SK-N-SH treated with all-trans-retinoic acid at 6 μM for 48 hours (cell line): Measurements from ENCODE around the gene PHACTR3.

Experiments
- ATAC-seq: fragments of 200-7000 bp; cut with Tn5 transposase; 3 replicates; pipeline ENCODE4 v1.9.1; 2020; ENCODE audit warnings: mild to moderate bottlenecking, moderate library complexity
- ARNTL ChIP-seq: fragments of 450-650 bp; formaldehyde crosslinking; IDR thresholded peaks from 2 replicates; pipeline ENCODE4 v1.5.0; 2020; ENCODE audit warnings: low read depth, mild to moderate bottlenecking, moderate library complexity, borderline replicate concordance
- BACH2 ChIP-seq: fragments of 250-450 bp; sonication (Bioruptor Pico); IDR thresholded peaks from 2 replicates; pipeline ENCODE4 v1.9.0; 2021; ENCODE audit warnings: mild to moderate bottlenecking, borderline replicate concordance
- ESRRG ChIP-seq: fragments of 250-450 bp; sonication (Bioruptor Pico); IDR thresholded peaks from 2 replicates; pipeline ENCODE4 v1.6.1; 2021; ENCODE audit warnings: mild to moderate bottlenecking
- GLIS3 ChIP-seq: fragments of 250-450 bp; sonication (Bioruptor Pico); IDR thresholded peaks from 2 replicates; pipeline ENCODE4 v1.5.0; 2020; ENCODE audit warnings: mild to moderate bottlenecking, moderate library complexity
- ISL1 ChIP-seq: fragments of 250-450 bp; sonication (Bioruptor Pico); IDR thresholded peaks from 2 replicates; pipeline ENCODE4 v2.1.2; 2022; ENCODE audit warnings: mild to moderate bottlenecking, moderate library complexity
- OSR1 ChIP-seq: fragments of 250-450 bp; sonication (Bioruptor Pico); IDR thresholded peaks from 2 replicates; pipeline ENCODE4 v1.8.0; 2022; ENCODE audit warnings: moderate library complexity, mild to moderate bottlenecking, inconsistent platforms
- PATZ1 ChIP-seq: fragments of 250-450 bp; sonication (Bioruptor Pico); IDR thresholded peaks from 2 replicates; pipeline ENCODE4 v1.8.0; 2020; ENCODE audit warnings: mild to moderate bottlenecking, moderate library complexity, borderline replicate concordance
- SNAI2 ChIP-seq: fragments of 250-450 bp; sonication (Bioruptor Pico); IDR thresholded peaks from 2 replicates; pipeline ENCODE4 v1.5.0; 2020; ENCODE audit warnings: mild to moderate bottlenecking, moderate library complexity
- TCF4 ChIP-seq: fragments of 250-450 bp; sonication (Bioruptor Pico); IDR thresholded peaks from 2 replicates; pipeline ENCODE4 v1.8.0; 2021; ENCODE audit warnings: mild to moderate bottlenecking, moderate library complexity, borderline replicate concordance
- TOX ChIP-seq: fragments of 250-450 bp; sonication (Bioruptor Pico); IDR thresholded peaks from 2 replicates; pipeline ENCODE4 v1.8.0; 2021; ENCODE audit warnings: mild to moderate bottlenecking, moderate library complexity, borderline replicate concordance
- ZFP3 ChIP-seq: fragments of 250-450 bp; sonication (Bioruptor Pico); IDR thresholded peaks from 2 replicates; pipeline ENCODE4 v1.5.0; 2020; ENCODE audit warnings: mild to moderate bottlenecking, moderate library complexity
- ZFP30 ChIP-seq: fragments of 450-650 bp; formaldehyde crosslinking; IDR thresholded peaks from 2 replicates; pipeline ENCODE4 v1.5.0; 2022; ENCODE audit warnings: mild to moderate bottlenecking, moderate library complexity
- ZNF565 ChIP-seq: fragments of 450-650 bp; formaldehyde crosslinking; conservative IDR thresholded peaks from 2 replicates; pipeline ENCODE4 v1.5.0; 2020; ENCODE audit warnings: low read depth, mild to moderate bottlenecking, moderate library complexity
- ZNF8 ChIP-seq: fragments of 450-650 bp; formaldehyde crosslinking; IDR thresholded peaks from 2 replicates; pipeline ENCODE4 v1.5.0; 2020; ENCODE audit warnings: mild to moderate bottlenecking, moderate library complexity
- TF ChIP-seq, protein P1 (sequence below): fragments of 250-450 bp; sonication (Bioruptor Pico); IDR thresholded peaks from 2 replicates; pipeline ENCODE4 v1.5.1; 2021; ENCODE audit warnings: mild to moderate bottlenecking, moderate library complexity
- TF ChIP-seq, protein P2 (sequence below): fragments of 250-450 bp; sonication (Bioruptor Pico); IDR thresholded peaks from 2 replicates; pipeline ENCODE4 v1.5.0; 2020; ENCODE audit warnings: mild to moderate bottlenecking, moderate library complexity
- TF ChIP-seq, protein P3 (sequence below): fragments of 250-450 bp; sonication (Bioruptor Pico); IDR thresholded peaks from 2 replicates; pipeline ENCODE4 v1.8.0; 2021; ENCODE audit warnings: low read depth, mild to moderate bottlenecking, moderate library complexity, borderline replicate concordance
- TF ChIP-seq, protein P4 (sequence below): fragments of 250-450 bp; sonication (Bioruptor Pico); IDR thresholded peaks from 2 replicates; pipeline ENCODE4 v1.5.1; 2020; ENCODE audit warnings: low read depth, mild to moderate bottlenecking, moderate library complexity

The PHACTR3 gene

DNA sequence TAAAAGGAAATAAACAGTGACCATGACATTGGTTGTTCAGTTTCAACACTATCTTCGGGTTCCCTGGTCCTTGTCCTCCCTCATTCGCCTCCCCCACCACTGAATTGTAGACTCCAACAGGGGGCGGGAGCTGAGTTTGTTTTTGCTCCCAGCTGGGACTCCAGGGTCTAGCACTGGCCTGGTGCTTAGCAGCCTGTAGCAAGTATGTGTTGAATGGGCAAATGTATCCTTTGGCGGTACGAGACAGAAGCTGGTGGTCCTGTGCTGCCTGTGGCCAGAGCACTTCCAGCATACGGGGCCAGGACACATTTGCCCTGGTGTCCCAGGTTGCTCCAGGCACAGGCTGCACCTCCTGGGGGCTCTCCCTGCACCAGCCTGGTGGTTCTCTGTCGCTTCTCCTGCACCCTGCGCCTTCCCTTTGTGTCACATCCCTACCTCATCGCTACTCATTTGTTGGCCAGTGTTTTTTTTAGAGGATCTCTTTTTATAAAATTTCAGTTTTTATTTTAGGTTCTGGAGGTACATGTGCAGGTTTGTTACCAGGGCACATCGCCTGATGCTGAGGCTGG is 40.1 kb downstream of the PHACTR3 start:
- TF ChIP-seq TOX (CRISPR knock-in tag), result no peak
- TF ChIP-seq, protein P1, sequence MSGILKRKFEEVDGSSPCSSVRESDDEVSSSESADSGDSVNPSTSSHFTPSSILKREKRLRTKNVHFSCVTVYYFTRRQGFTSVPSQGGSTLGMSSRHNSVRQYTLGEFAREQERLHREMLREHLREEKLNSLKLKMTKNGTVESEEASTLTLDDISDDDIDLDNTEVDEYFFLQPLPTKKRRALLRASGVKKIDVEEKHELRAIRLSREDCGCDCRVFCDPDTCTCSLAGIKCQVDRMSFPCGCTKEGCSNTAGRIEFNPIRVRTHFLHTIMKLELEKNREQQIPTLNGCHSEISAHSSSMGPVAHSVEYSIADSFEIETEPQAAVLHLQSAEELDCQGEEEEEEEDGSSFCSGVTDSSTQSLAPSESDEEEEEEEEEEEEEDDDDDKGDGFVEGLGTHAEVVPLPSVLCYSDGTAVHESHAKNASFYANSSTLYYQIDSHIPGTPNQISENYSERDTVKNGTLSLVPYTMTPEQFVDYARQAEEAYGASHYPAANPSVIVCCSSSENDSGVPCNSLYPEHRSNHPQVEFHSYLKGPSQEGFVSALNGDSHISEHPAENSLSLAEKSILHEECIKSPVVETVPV (CRISPR knock-in tag), result no peak
- no peak for TF ChIP-seq GLIS3
- TF ChIP-seq, protein P2, sequence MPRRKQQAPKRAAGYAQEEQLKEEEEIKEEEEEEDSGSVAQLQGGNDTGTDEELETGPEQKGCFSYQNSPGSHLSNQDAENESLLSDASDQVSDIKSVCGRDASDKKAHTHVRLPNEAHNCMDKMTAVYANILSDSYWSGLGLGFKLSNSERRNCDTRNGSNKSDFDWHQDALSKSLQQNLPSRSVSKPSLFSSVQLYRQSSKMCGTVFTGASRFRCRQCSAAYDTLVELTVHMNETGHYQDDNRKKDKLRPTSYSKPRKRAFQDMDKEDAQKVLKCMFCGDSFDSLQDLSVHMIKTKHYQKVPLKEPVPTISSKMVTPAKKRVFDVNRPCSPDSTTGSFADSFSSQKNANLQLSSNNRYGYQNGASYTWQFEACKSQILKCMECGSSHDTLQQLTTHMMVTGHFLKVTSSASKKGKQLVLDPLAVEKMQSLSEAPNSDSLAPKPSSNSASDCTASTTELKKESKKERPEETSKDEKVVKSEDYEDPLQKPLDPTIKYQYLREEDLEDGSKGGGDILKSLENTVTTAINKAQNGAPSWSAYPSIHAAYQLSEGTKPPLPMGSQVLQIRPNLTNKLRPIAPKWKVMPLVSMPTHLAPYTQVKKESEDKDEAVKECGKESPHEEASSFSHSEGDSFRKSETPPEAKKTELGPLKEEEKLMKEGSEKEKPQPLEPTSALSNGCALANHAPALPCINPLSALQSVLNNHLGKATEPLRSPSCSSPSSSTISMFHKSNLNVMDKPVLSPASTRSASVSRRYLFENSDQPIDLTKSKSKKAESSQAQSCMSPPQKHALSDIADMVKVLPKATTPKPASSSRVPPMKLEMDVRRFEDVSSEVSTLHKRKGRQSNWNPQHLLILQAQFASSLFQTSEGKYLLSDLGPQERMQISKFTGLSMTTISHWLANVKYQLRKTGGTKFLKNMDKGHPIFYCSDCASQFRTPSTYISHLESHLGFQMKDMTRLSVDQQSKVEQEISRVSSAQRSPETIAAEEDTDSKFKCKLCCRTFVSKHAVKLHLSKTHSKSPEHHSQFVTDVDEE (CRISPR knock-in tag), result no peak
- no peak for TF ChIP-seq ZNF565 (CRISPR knock-in tag)
- TF ChIP-seq, protein P3, sequence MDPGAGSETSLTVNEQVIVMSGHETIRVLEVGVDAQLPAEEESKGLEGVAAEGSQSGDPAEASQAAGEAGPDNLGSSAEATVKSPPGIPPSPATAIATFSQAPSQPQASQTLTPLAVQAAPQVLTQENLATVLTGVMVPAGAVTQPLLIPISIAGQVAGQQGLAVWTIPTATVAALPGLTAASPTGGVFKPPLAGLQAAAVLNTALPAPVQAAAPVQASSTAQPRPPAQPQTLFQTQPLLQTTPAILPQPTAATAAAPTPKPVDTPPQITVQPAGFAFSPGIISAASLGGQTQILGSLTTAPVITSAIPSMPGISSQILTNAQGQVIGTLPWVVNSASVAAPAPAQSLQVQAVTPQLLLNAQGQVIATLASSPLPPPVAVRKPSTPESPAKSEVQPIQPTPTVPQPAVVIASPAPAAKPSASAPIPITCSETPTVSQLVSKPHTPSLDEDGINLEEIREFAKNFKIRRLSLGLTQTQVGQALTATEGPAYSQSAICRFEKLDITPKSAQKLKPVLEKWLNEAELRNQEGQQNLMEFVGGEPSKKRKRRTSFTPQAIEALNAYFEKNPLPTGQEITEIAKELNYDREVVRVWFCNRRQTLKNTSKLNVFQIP (CRISPR knock-in tag), result no peak
- TF ChIP-seq SNAI2 (CRISPR knock-in tag), result no peak
- TF ChIP-seq TCF4, result no peak
- no peak for TF ChIP-seq OSR1 (CRISPR knock-in tag)
- TF ChIP-seq BACH2, result no peak
- no peak for TF ChIP-seq ISL1 (CRISPR knock-in tag)
- TF ChIP-seq ZFP30 (CRISPR knock-in tag), result no peak
- TF ChIP-seq, all 23 proteins: peak for 0
- ATAC-seq, result no peak

DNA sequence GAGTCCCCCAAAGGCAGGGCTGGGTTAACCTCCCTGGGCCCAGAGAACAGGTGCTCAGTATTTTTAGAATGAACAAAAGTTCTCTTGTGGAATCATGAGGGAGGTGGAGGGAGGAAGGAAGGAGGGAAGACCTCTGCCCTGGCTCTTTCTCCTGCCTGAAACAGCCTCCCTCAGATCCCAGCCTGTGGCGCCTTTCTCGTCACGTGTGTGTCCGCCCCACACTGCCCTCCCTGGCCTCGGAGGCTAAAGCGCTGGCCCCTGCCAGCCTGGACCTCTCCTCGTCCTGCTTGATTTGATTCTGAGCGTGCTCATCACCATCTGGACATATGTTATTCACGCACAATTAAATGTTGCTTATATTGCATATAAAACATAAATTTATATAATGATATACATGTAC is 40.9 kb downstream of the PHACTR3 start:
- TF ChIP-seq ZNF8 (CRISPR knock-in tag), result no peak
- TF ChIP-seq OSR1 (CRISPR knock-in tag), result no peak
- ATAC-seq, result no peak

- no peak for ATAC-seq
- no peak for TF ChIP-seq BACH2
- no peak for TF ChIP-seq ARNTL (CRISPR knock-in tag)
- TF ChIP-seq PATZ1 (CRISPR knock-in tag), result no peak
- no peak for TF ChIP-seq OSR1 (CRISPR knock-in tag)
- TF ChIP-seq SNAI2 (CRISPR knock-in tag), result no peak
- no peak for TF ChIP-seq ZNF8 (CRISPR knock-in tag)
Observed at GRCh38 chr20:59645761-59646171, 41.4 kb downstream of the PHACTR3 start.

- TF ChIP-seq ZFP3 (no peak), ZFP30 (CRISPR knock-in tag) (no peak), TOX (CRISPR knock-in tag) (no peak), BACH2 (no peak), ZNF8 (CRISPR knock-in tag) (no peak), PATZ1 (CRISPR knock-in tag) (no peak), ESRRG (CRISPR knock-in tag) (no peak)
- TF ChIP-seq, protein P4, sequence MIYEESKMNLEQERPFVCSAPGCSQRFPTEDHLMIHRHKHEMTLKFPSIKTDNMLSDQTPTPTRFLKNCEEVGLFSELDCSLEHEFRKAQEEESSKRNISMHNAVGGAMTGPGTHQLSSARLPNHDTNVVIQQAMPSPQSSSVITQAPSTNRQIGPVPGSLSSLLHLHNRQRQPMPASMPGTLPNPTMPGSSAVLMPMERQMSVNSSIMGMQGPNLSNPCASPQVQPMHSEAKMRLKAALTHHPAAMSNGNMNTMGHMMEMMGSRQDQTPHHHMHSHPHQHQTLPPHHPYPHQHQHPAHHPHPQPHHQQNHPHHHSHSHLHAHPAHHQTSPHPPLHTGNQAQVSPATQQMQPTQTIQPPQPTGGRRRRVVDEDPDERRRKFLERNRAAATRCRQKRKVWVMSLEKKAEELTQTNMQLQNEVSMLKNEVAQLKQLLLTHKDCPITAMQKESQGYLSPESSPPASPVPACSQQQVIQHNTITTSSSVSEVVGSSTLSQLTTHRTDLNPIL (CRISPR knock-in tag), result no peak
- TF ChIP-seq, protein P1 (CRISPR knock-in tag), result no peak
- TF ChIP-seq, protein P3 (CRISPR knock-in tag), result no peak
- ATAC-seq, result no peak
Observed at GRCh38 chr20:59646487-59646886, 42.1 kb downstream of the PHACTR3 start.
